ENCODE data around the gene DSCAM.

The DSCAM gene

GRCh38 chr21:40164905-40165772 lies 681.8 kb downstream of the DSCAM start:
- no peak for ATAC-seq
- DNase-seq (ENCODE audit: low spot score in 2 of 2), result no peak
- Mint-ChIP-seq H3K4me1 (no peaks in the 10 kb centered on the region), H3K4me3 (no peak overlapping the region), H3K9me3 (peaks cover 6% of the 10 kb centered on the region), H3K36me3 (no peaks in the 10 kb centered on the region), H3K27ac (no peak overlapping the region)

- no peaks in the 10 kb centered on the region for H3K36me3 Mint-ChIP-seq
- DNase-seq (ENCODE audit: low spot score in 2 of 2) (no peak), ATAC-seq (no peak)
- H3K4me3 Mint-ChIP-seq, result no peak overlapping the region
- no peak overlapping the region for H3K27ac Mint-ChIP-seq
- no peaks in the 10 kb centered on the region for H3K9me3 Mint-ChIP-seq
- H3K4me1 Mint-ChIP-seq, result no peaks in the 10 kb centered on the region
These were observed 684.9 kb downstream of the DSCAM start for GRCh38 chr21:40162075-40162474.

GRCh38 chr21:40160911-40161310 lies 686.0 kb downstream of the DSCAM start:
- no peak for ATAC-seq
- Mint-ChIP-seq H3K36me3 (no peaks in the 10 kb centered on the region), H3K4me1 (no peaks in the 10 kb centered on the region), H3K4me3 (no peak overlapping the region), H3K27ac (no peak overlapping the region), H3K9me3 (peaks cover 3% of the 10 kb centered on the region)
- no peak for DNase-seq (ENCODE audit: low spot score in 2 of 2)

GRCh38 chr21:40158366-40158765 lies 688.6 kb downstream of the DSCAM start:
- ATAC-seq, result no peak

GRCh38 chr21:40155563-40155962 lies 691.4 kb downstream of the DSCAM start:
- Mint-ChIP-seq H3K4me1 (no peaks in the 10 kb centered on the region), H3K36me3 (peaks cover 6% of the 10 kb centered on the region), H3K4me3 (no peak overlapping the region), H3K9me3 (peaks cover 7% of the 10 kb centered on the region), H3K27ac (no peak overlapping the region)
- ATAC-seq (no peak), DNase-seq (ENCODE audit: low spot score in 2 of 2) (no peak)

More at GRCh38 chr21:40158366-40158765, 688.6 kb downstream of the DSCAM start:
- H3K9me3 Mint-ChIP-seq, result peaks cover 3% of the 10 kb centered on the region
- peaks cover 6% of the 10 kb centered on the region for H3K36me3 Mint-ChIP-seq
- no peak overlapping the region for H3K4me3 Mint-ChIP-seq
- DNase-seq (ENCODE audit: low spot score in 2 of 2), result no peak
- H3K4me1 Mint-ChIP-seq, result no peaks in the 10 kb centered on the region
- no peak overlapping the region for H3K27ac Mint-ChIP-seq

GRCh38 chr21:40153351-40153750 lies 693.6 kb downstream of the DSCAM start:
- H3K4me1 Mint-ChIP-seq, result no peaks in the 10 kb centered on the region
- H3K27ac Mint-ChIP-seq, result no peak overlapping the region
- no peak overlapping the region for H3K4me3 Mint-ChIP-seq
- peak; percentile 13 for ATAC-seq
- DNase-seq (ENCODE audit: low spot score in 2 of 2), result no peak
- peaks cover 6% of the 10 kb centered on the region for H3K36me3 Mint-ChIP-seq
- peaks cover 7% of the 10 kb centered on the region for H3K9me3 Mint-ChIP-seq

- no peak for ATAC-seq
- Mint-ChIP-seq H3K36me3 (peaks cover 6% of the 10 kb centered on the region), H3K27ac (no peak overlapping the region)
These were observed 694.5 kb downstream of the DSCAM start for GRCh38 chr21:40152476-40152875.

GRCh38 chr21:40151611-40152010 lies 695.3 kb downstream of the DSCAM start:
- Mint-ChIP-seq H3K27ac (no peak overlapping the region), H3K9me3 (peaks cover 7% of the 10 kb centered on the region), H3K36me3 (peaks cover 6% of the 10 kb centered on the region), H3K4me1 (no peaks in the 10 kb centered on the region), H3K4me3 (no peak overlapping the region)
- ATAC-seq (no peak), DNase-seq (ENCODE audit: low spot score in 2 of 2) (no peak)

More at GRCh38 chr21:40152476-40152875, 694.5 kb downstream of the DSCAM start:
- Mint-ChIP-seq H3K4me1 (no peaks in the 10 kb centered on the region), H3K9me3 (peaks cover 7% of the 10 kb centered on the region), H3K4me3 (no peak overlapping the region)
- no peak for DNase-seq (ENCODE audit: low spot score in 2 of 2)

GRCh38 chr21:40146216-40146837 lies 700.6 kb downstream of the DSCAM start:
- no peak overlapping the region for H3K27ac Mint-ChIP-seq
- ATAC-seq (no peak), DNase-seq (ENCODE audit: low spot score in 2 of 2) (no peak)
- no peaks in the 10 kb centered on the region for H3K36me3 Mint-ChIP-seq
- H3K4me3 Mint-ChIP-seq, result no peak overlapping the region
- no peaks in the 10 kb centered on the region for H3K9me3 Mint-ChIP-seq
- no peaks in the 10 kb centered on the region for H3K4me1 Mint-ChIP-seq

GRCh38 chr21:40143822-40144525 lies 703.0 kb downstream of the DSCAM start:
- Mint-ChIP-seq H3K27ac (no peak overlapping the region), H3K36me3 (no peaks in the 10 kb centered on the region), H3K4me1 (no peaks in the 10 kb centered on the region), H3K9me3 (no peaks in the 10 kb centered on the region), H3K4me3 (no peak overlapping the region)
- DNase-seq (ENCODE audit: low spot score in 2 of 2), result peak in 1 of 2 donors; percentile 49
- no peak for ATAC-seq

- no peak overlapping the region for H3K27ac Mint-ChIP-seq
- DNase-seq (ENCODE audit: low spot score in 2 of 2), result no peak
- no peaks in the 10 kb centered on the region for H3K9me3 Mint-ChIP-seq
- no peaks in the 10 kb centered on the region for H3K4me1 Mint-ChIP-seq
- ATAC-seq, result no peak
- no peak overlapping the region for H3K4me3 Mint-ChIP-seq
- H3K36me3 Mint-ChIP-seq, result no peaks in the 10 kb centered on the region
These were observed 705.3 kb downstream of the DSCAM start for GRCh38 chr21:40141621-40142020.

GRCh38 chr21:40140675-40141074 lies 706.3 kb downstream of the DSCAM start:
- H3K4me3 Mint-ChIP-seq, result no peak overlapping the region
- H3K4me1 Mint-ChIP-seq, result no peaks in the 10 kb centered on the region
- H3K27ac Mint-ChIP-seq, result no peak overlapping the region
- DNase-seq (ENCODE audit: low spot score in 2 of 2) (no peak), ATAC-seq (no peak)
- H3K9me3 Mint-ChIP-seq, result no peaks in the 10 kb centered on the region
- H3K36me3 Mint-ChIP-seq, result no peaks in the 10 kb centered on the region

- DNase-seq (ENCODE audit: low spot score in 2 of 2), result no peak
- Mint-ChIP-seq H3K4me3 (no peak overlapping the region), H3K9me3 (no peaks in the 10 kb centered on the region), H3K27ac (no peak overlapping the region), H3K4me1 (no peaks in the 10 kb centered on the region), H3K36me3 (no peaks in the 10 kb centered on the region)
- ATAC-seq, result no peak
These were observed 707.3 kb downstream of the DSCAM start for GRCh38 chr21:40139636-40140035.

- peaks cover 10% of the 10 kb centered on the region for H3K9me3 Mint-ChIP-seq
These were observed 710.4 kb downstream of the DSCAM start for GRCh38 chr21:40136571-40136970.

GRCh38 chr21:40134731-40135492 lies 712.0 kb downstream of the DSCAM start:
- peaks cover 10% of the 10 kb centered on the region for H3K9me3 Mint-ChIP-seq
- H3K27ac Mint-ChIP-seq, result no peak overlapping the region
- no peaks in the 10 kb centered on the region for H3K4me1 Mint-ChIP-seq
- DNase-seq (ENCODE audit: low spot score in 2 of 2), result no peak
- ATAC-seq, result no peak
- H3K4me3 Mint-ChIP-seq, result no peak overlapping the region
- no peaks in the 10 kb centered on the region for H3K36me3 Mint-ChIP-seq

More at GRCh38 chr21:40136571-40136970, 710.4 kb downstream of the DSCAM start:
- DNase-seq (ENCODE audit: low spot score in 2 of 2) (no peak), ATAC-seq (no peak)
- Mint-ChIP-seq H3K27ac (no peak overlapping the region), H3K4me1 (no peaks in the 10 kb centered on the region), H3K36me3 (no peaks in the 10 kb centered on the region), H3K4me3 (no peak overlapping the region)

Data from stimulated activated effector memory CD8-positive, alpha-beta T cell treated with anti-CD3 and anti-CD28 coated beads, Interleukin-12 subunit alpha, Interleukin-12 subunit beta, amount 100 ng/mL, for 72 hours (primary cell).